Adipocyte (in vitro differentiated cells): ENCODE measurements around the gene R3HDM4.
"Not testable (repeated sequence)": the region's sequence is repeated elsewhere in the genome, so short reads cannot be mapped to it uniquely, and the experiment has no call there.

Source experiments
- DNase-seq: peaks from one replicate; pipeline ENCODE4 v3.0.0-alpha.2; 2015; ENCODE audit warnings: low read depth
- H3K27me3 ChIP-seq: replicated peaks from 2 replicates; pipeline ENCODE4 v1.7.0; 2013; ENCODE audit warnings: mild to moderate bottlenecking, low read length, moderate library complexity; ENCODE audit not compliant: control insufficient read depth, insufficient read depth
- H3K36me3 ChIP-seq: 2 replicates; pipeline ENCODE4 v1.7.0; 2013; ENCODE audit warnings: low read length, mild to moderate bottlenecking, moderate library complexity; ENCODE audit not compliant: control insufficient read depth, insufficient read depth, severe bottlenecking
- H3K4me1 ChIP-seq: 2 replicates; pipeline ENCODE4 v1.7.0; 2013; ENCODE audit warnings: mild to moderate bottlenecking, low read length, moderate library complexity; ENCODE audit not compliant: control insufficient read depth, insufficient read depth
- H3K4me3 ChIP-seq: 2 replicates; pipeline ENCODE4 v1.7.0; 2013; ENCODE audit warnings: mild to moderate bottlenecking, low read length, moderate library complexity
- H3K9ac ChIP-seq: 2 replicates; pipeline ENCODE4 v1.7.0; 2013; ENCODE audit warnings: mild to moderate bottlenecking, low read length, moderate library complexity
- H3K9me3 ChIP-seq: 2 replicates; pipeline ENCODE4 v1.7.0; 2013; ENCODE audit warnings: mild to moderate bottlenecking, low read length, moderate library complexity; ENCODE audit not compliant: control insufficient read depth

Gene R3HDM4

DNA sequence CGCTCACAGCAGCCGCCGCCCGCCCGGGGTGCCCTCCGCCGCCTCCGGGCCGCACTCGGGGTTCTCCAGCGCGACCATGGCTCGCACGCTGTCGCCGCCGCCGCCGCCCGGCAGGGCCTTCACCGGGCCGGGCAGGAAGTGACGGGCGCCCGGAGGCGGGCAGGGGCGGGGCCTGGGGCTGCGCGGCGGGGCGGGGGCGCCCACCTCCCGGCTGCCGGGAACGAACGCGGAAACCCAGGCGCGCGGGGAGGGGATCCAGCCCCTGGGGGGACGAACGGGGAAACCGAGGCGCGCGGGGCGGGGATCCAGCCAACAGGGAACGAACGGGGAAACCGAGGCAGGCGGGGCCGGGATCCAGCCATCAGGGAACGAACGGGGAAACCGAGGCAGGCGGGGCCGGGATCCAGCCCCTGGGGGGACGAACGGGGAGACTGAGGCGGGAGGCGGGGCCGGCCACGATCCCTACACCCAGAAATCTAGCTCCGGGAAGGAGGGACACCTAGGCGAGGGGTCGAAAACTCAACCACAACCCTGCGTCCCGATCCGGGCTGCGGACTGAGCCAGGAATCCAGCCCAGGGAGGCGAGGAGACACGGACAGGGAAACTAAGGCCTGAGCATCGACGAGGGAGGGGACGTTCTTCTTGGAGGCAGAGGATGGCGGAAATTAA, at the start of gene R3HDM4:
TSS of gene R3HDM4 (minus strand) at position 140 of the 669 bp plus-strand sequence. CDS start at position 78, 62 bp downstream.
- no peaks in the 10 kb centered on the region for H3K9me3 ChIP-seq
- peak within 1 kb of the TSS; percentile 82 for H3K4me3 ChIP-seq
- DNase-seq, result peak; percentile 90
- H3K4me1 ChIP-seq, result peaks cover 3% of the 10 kb centered on the region
- peak within 1 kb of the TSS; percentile 89 for H3K9ac ChIP-seq
- H3K27me3 ChIP-seq, result peaks cover 5% of the 10 kb centered on the region
- no peaks in the 10 kb centered on the region for H3K36me3 ChIP-seq

DNA sequence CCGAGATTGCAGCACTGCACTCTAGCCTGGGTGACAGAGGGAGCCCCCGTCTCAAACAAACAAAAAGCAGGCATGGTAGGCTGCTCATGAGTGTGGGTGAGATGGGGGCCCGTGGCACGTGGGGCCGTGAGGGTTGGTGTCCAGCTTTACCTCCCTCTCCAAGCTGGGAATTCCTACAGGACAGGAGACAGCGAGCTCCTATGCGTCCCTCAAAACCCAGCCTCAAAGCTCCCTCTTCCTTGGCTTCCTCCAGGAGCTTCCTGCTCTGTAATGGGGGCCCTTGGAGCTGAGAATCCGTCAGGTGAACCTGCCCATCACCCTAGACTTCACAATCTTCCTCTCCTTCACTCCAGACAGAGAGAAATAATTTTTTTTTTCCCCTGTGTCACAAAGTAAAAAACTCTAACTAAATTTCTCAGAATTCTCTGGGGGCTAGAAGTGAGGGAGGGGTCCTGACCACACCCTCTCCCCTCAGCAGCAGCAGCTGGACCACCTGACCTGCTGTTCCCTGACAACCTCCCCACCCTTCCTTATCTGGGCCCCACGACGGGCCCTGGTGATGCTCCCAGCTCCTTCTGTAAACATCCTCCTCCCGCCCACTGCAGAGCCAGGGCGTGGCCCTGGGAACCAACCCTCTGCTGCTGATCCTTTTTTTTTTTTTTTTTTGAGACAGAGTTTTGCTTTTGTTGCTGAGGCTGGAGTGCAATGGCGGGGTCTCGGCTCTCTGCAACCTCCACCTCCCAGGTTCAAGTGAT, 49.0 kb upstream of the R3HDM4 start:
- Histone ChIP-seq H3K9me3 (no peaks in the 10 kb centered on the region), H3K4me3 (no peak overlapping the region), H3K4me1 (no peaks in the 10 kb centered on the region), H3K9ac (no peak overlapping the region), H3K36me3 (peaks cover 54% of the 10 kb centered on the region), H3K27me3 (no peaks in the 10 kb centered on the region)
- peak; percentile 69 for DNase-seq

DNA sequence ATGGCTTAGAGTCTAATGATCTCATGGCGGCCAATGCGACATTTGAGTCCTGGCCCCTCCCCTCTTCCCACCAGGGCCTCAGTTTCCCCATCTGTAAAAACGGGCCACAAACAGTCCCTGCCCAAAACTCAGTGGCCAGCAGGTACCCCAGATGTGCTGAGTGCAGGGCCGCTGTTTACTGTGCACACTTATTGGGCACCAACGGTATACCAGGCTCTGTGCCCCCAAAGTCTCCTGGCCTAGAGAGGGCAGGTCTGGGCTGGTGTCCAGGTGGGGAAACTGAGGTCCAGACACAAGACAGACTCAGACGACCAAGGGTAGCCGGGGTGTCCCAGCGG, 47.6 kb upstream of the R3HDM4 start:
- Histone ChIP-seq H3K36me3 (peaks cover 46% of the 10 kb centered on the region), H3K9me3 (no peaks in the 10 kb centered on the region), H3K27me3 (no peaks in the 10 kb centered on the region), H3K4me1 (no peaks in the 10 kb centered on the region), H3K9ac (no peak overlapping the region), H3K4me3 (no peak overlapping the region)
- DNase-seq, result no peak

DNA sequence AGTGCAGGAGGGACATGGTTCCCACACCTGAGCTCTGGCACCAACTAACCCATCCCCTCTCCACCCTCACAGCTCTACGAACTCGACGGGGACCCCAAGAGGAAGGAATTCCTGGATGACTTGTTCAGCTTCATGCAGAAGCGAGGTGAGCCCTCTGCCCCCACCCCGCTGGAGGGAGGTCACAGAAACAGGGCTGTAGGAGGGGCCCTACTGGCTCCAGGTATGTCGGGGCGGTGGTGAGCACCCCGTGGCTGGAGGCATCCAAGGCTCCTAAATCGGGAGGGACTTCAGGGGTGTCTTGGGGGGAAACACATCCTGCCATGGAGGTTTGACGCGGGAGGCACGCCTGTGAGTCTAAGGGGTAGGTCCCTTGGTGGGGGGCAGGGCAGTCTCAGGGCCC, 47.0 kb upstream of the R3HDM4 start:
- no peaks in the 10 kb centered on the region for H3K9me3 ChIP-seq

DNA sequence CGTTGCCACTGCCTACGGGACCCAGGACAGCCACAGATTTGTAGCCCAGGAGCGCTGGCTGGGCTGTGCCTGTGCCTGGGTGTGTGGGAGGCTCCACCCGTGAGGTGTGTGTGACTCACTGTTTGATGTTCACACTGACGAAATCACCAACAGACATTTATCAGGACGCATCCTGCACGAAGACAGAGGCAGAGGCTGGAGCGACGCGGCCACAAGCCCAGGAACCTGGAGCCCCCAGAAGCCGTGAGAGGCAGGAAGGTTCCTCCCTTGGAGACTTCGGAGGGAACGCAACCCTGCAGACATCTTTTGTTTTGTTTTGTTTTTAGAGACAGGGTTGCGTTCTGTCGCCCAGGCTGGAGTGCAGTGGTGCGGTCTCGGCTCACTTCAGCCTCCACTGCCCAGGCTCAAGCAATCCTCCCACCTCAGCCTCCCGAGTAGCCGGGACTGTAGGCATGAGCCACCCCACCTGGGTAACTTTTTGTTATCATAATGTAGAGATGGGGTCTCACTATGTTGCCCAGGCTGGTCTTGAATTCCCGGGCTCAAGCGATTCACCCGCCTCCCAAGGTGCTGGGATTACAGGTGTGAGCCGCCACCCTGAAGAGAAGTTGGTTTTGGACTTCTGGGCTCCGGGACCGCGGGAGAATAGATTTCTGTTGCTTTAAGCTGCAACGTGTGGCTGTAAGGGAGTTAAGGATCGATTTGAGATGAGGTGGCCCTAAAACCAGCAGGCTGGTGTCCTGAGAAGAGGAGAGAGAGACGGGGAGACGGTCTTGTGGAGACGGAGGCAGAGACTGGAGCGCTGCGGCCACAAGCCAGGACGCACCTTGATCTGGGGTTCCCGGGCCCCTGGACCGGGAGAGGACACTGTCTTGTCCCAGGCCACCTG, 46.2 kb upstream of the R3HDM4 start:
- Histone ChIP-seq H3K4me3 (no peak overlapping the region), H3K4me1 (no peaks in the 10 kb centered on the region), H3K9me3 (no peaks in the 10 kb centered on the region), H3K36me3 (peaks cover 33% of the 10 kb centered on the region), H3K27me3 (no peaks in the 10 kb centered on the region), H3K9ac (no peak overlapping the region)
- no peak for DNase-seq

More for the DNA sequence above, 47.0 kb upstream of the R3HDM4 start:
- Histone ChIP-seq H3K36me3 (peaks cover 40% of the 10 kb centered on the region), H3K4me3 (no peak overlapping the region), H3K27me3 (no peaks in the 10 kb centered on the region), H3K4me1 (no peaks in the 10 kb centered on the region), H3K9ac (no peak overlapping the region)
- no peak for DNase-seq

DNA sequence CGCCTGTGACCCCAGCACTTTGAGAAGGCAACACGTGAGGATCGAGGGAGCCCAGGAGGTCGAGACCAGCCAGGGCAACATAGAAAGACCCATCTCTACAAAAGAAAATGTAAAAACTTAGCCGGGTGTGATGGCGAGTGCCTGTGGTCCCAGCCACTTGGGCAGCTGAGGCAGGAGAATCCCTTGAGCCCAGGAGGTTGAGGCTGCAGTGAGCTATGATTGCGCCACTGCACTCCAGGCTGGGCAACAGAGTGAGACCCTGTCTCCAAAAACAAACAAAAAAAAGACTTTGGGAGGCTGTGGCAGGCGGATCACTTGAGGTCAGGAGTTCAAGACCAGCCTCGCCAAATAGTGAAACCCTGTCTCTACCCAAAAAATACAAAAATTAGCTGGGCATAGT, 44.6 kb upstream of the R3HDM4 start:
- H3K36me3 ChIP-seq, result peaks cover 23% of the 10 kb centered on the region
- H3K4me1 ChIP-seq, DNase-seq: not testable (repeated sequence)

DNA sequence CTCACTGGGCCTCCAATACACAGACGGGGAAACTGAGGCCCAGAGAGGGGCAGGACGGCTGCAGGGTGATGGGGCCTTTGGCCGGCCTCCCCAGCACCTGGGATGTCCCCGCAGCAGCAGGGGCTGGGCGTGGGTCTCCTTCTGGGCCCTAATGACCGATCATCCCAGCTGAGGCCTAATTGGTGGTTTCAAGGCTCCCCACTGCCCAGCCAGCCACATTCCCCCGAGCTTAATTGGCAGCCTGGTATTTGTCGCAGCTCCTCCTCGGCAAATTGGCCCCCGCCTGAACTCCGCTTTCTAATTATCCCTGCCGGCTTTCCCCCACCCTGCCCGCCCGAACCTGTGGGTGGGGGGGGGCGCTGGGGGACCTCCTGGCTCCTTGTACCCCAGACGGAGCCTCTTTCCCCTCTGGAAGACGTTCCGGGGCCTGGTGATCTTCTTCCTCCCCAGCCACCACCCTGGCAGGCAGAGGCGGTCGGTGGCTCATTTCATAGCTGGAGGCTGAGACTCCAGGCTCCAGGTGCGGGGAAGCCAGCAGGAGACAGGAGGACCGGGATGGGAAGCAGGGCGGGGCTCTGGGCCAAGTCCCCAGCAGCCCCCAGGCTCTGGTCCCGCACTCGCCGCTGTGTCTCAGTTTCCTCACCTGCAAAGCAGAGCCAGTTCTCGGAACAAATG, 43.9 kb upstream of the R3HDM4 start:
- DNase-seq, result peak; percentile 63
- Histone ChIP-seq H3K4me3 (no peak overlapping the region), H3K27me3 (no peaks in the 10 kb centered on the region), H3K36me3 (peaks cover 21% of the 10 kb centered on the region), H3K9me3 (no peaks in the 10 kb centered on the region), H3K4me1 (peaks cover 4% of the 10 kb centered on the region), H3K9ac (no peak overlapping the region)

More for the DNA sequence above, 44.6 kb upstream of the R3HDM4 start:
- H3K27me3 ChIP-seq, H3K9me3 ChIP-seq, H3K4me3 ChIP-seq, H3K9ac ChIP-seq: not testable (repeated sequence)

DNA sequence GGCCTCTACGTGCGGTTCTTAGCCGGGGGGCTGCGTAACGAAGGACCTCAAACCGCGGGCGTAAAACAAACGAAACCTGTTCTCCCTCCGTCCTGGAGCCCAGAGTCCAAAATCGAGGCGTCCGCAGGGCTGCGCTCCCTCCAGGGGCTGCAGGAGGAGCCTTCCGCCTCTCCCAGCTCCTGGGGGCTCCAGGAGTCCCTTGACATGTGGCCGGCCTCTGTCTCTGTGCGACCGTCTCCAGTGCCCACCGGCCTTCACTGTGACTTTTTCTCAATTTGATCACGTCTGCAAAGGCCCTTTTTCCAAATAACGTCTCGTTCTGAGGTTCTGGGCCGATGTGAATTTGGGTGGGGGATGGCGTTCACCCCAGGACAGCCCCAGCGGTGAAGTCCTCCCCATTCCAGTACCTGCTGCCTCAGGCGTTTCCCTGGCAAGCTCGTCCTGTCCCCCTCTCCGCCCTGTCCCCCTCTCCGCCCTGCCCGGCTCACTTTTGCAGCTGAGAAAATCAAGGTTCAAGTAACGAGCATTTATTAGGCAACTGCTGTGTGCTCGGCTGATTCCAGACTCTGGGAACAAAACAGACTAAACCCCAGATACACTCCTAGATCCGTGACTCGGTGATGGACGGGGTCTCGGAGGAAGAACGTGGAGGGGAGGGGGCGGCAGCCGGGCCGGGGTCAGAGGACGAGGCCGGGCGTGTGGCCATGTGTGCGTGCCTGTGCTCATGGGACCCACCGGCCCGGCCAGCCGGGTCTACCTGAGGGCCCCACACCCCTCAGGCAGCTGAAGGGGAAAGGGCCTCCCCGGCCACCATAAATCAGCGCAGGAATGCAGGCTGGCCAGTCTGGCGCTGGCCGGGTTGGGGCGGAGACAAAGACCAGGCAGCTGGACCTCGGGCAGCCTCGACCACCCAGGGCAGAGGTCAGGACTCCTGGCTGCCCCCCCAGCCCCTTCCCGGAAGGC, 43.1 kb upstream of the R3HDM4 start:
- Histone ChIP-seq H3K4me3 (no peak overlapping the region), H3K9me3 (no peaks in the 10 kb centered on the region), H3K36me3 (peaks cover 16% of the 10 kb centered on the region), H3K4me1 (peaks cover 4% of the 10 kb centered on the region), H3K27me3 (no peaks in the 10 kb centered on the region), H3K9ac (no peak overlapping the region)
- DNase-seq, result no peak

DNA sequence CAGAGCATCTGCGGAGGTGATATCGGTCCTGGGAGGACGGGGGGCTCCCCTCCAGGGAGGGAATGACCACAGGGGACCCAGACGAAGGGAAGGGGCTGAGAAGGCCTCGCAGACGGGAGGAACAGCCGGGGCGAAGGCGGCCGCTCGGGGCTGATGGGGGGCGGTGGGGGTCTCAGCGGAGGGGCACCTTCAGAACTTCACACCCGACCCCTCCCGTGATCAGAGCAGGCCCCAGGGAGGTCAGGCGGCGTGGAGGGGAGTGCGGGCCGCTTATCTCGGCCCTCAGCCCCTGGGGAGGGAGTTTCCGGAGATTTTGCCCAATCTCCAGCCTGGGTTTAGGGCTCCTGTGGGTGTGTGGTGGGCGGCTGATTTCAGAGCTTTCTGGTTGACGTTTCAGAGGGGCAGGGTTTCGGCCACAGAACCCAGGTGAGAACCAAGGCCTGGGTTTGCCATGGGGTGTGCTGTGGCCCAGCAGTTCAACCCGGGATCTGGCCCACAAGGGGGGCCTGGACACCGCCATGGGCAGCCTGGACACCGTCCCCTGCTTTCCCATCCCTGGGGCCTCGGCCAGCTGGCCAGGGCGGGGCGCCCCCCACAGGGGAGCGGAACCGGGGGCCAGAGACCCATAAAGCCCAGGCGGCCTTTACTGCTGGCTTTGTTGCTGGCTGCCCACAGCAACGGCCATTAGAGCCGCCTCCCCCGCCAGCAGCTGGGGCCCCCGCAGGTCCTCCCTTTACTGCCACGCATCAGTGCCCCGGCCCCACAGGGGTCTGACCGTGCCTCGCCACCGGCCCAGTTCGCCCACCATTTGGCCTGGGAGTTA, 41.9 kb upstream of the R3HDM4 start:
- peaks cover 4% of the 10 kb centered on the region for H3K4me1 ChIP-seq
- no peak overlapping the region for H3K9ac ChIP-seq
- H3K36me3 ChIP-seq, result peaks cover 6% of the 10 kb centered on the region
- H3K27me3 ChIP-seq, result no peaks in the 10 kb centered on the region
- no peak for DNase-seq
- H3K9me3 ChIP-seq, result no peaks in the 10 kb centered on the region
- H3K4me3 ChIP-seq, result no peak overlapping the region
